HG03095 (cell line): Measurements from ENCODE around the gene HRC.
"Not testable (repeated sequence)": the region's sequence is repeated elsewhere in the genome, so short reads cannot be mapped to it uniquely, and the experiment has no call there.

Experiments
- ATAC-seq: cut with Tn5 transposase; IDR thresholded peaks from one replicate; pipeline ENCODE4 v1.9.1; 2021; ENCODE audit warnings: moderate library complexity; ENCODE audit not compliant: unreplicated experiment

HRC gene

GRCh38 chr19:49136771-49137171 lies 18.4 kb downstream of the HRC start:
- no peak for ATAC-seq

GRCh38 chr19:49135686-49136085 lies 19.5 kb downstream of the HRC start:
- ATAC-seq: no peak

GRCh38 chr19:49133621-49134454 lies 21.4 kb downstream of the HRC start:
- ATAC-seq: no peak

GRCh38 chr19:49132974-49133609 lies 22.1 kb downstream of the HRC start:
- no peak for ATAC-seq

- no peak for ATAC-seq
Observed at GRCh38 chr19:49130325-49130724, 24.9 kb downstream of the HRC start.

GRCh38 chr19:49129238-49129583 lies 26.0 kb downstream of the HRC start:
- no peak for ATAC-seq

- ATAC-seq: no peak
Observed at GRCh38 chr19:49128545-49129237, 26.5 kb downstream of the HRC start.

- ATAC-seq: peak; percentile 75
Observed at GRCh38 chr19:49127674-49128544, 27.3 kb downstream of the HRC start.

GRCh38 chr19:49127225-49127624 lies 28.0 kb downstream of the HRC start:
- not testable (repeated sequence) for ATAC-seq

- no peak for ATAC-seq
Observed at GRCh38 chr19:49126575-49126974, 28.6 kb downstream of the HRC start.

GRCh38 chr19:49125025-49125731 lies 30.0 kb downstream of the HRC start:
- no peak for ATAC-seq

- not testable (repeated sequence) for ATAC-seq
Observed at GRCh38 chr19:49123285-49123684, 31.9 kb downstream of the HRC start.

- ATAC-seq: not testable (repeated sequence)
Observed at GRCh38 chr19:49121841-49122240, 33.4 kb downstream of the HRC start.

GRCh38 chr19:49120868-49121267 lies 34.3 kb downstream of the HRC start:
- ATAC-seq: no peak

- ATAC-seq: no peak
Observed at GRCh38 chr19:49120325-49120683, 34.9 kb downstream of the HRC start.

- ATAC-seq: no peak
Observed at GRCh38 chr19:49119411-49120324, 35.5 kb downstream of the HRC start, which contains the start of gene PPFIA3. Gene PPFIA3 (plus strand): TSS chr19:49119544. CDS start chr19:49127874, 8,330 bp downstream.

- peak; percentile 72 for ATAC-seq
Observed at GRCh38 chr19:49118565-49119410, 36.4 kb downstream of the HRC start, which contains the start of gene C19orf73. Gene C19orf73 (minus strand): TSS chr19:49119143. CDS start chr19:49119022, 121 bp downstream.
